Activated T-helper 9 cell treated with anti-CD3 and anti-CD28 coated beads, Interleukin-2, amount 50 U/mL, for 16 hours (primary cell): ENCODE data around the gene VPS37B.
"Not testable (repeated sequence)": the region's sequence is repeated elsewhere in the genome, so short reads cannot be mapped to it uniquely, and the experiment has no call there.

Source experiments
- DNase-seq: peaks from one replicate; pipeline ENCODE4 v3.0.0-alpha.2; 2020; ENCODE audit warnings: low read depth

Gene VPS37B

DNA sequence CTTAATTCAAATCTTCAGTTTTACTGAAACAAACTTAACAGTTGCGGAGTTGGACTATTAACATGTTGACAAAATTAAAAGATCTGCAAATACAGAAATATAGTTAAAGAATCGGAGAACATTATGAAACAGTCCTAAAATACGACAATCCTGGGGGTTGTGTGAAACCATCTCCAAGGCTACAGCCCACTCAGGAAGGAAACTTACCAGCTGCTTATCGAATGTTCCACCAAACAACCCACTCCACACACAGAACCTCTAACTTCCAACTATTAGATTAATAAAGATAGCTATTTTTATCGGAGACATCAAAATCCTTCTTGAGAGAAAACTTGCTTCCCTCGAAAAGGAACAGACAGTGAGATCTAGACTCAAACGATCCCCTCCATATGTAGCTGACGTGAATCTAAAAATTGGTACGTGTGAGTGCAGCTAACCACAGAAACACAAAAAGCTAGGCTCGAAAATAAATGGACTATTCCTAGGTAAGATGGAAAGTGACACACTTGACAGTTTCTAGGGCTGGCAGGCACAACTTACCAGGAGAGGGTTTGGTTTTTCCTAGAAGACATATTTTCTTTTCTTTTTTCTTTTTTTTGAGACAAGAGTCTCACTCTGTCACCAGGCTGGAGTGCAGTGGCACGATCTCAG is 12.9 kb downstream of the VPS37B start:
- DNase-seq = no peak

DNA sequence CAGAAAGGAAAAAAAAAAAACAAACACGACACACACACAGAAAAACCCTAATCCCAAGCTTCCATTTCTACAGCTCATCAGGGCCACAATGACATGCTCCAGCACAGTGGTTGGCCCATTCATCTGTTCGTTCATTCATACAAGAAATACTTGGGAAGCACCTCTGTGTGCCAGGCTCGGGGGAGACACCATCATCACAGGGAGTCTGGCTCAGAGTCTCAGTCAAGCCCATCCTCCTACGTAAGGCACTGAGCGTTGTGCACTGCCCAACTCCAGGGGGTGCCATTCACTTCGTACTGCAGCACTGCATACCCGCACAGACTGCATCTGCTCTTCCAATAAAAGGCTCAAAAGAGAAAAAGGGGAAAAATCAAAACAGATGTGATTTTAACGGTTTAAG is 15.3 kb downstream of the VPS37B start:
- no peak for DNase-seq

DNA sequence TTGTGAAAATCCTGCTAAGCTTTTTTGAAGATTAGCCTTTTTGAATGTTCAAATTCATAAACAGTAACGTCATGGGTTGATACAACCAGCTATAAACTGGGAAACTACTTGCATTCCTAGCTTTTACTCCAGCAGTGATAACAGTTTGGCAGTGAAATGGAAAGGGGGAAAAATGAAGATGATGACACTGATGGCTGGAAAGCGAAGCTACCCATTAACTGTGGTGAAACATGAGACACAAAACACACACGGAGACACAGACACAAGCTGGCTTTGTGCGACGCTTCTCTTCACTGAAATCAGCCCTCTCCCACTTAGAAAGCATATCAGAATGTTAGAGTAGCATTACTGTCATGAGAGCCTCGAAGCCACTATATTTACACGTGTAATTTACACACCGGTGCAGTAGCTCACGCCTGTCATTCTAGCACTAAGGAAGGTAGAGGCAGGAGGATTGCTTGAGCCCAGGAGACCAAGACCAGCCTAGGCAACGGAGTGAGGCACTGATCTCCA is 15.7 kb downstream of the VPS37B start:
- DNase-seq = no peak

DNA sequence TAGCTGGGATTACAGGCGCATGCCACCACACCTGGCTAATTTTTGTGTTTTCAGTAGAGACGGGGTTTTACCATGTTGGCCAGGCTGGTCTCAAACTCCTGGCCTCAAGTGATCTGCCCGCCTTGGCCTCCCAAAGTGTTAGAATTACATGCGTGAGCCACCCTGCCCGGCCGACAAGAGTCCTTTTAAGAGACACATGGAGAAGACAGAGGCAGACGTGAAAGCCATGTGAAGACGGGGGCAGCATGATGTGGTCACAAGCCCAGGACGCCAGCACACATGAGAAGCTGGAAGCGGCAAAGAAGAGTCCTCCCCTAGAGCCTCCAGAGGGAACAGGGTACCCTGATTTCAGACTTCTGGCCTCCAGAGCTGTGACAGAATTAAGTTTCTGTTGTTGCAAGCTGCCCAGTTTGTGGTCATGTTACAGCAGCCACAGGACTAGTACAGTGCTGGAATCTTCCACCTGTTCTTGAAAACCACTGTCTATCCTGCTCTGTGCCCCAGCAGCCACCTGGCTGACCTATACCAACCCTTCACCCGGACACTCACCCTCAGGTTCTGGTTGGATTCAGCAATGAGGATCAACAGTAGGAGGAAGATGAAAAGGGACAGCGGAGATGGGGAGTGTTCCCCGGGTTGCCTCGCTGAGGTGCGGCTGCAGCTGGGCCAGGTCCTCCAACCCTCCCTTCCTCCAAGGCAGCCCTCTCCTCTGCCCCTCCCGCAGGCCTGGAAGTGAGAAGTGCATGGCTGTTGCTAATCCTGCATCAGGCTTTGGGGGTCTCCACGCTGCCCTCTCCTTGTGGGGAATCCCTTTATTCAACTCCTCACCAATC is 16.9 kb downstream of the VPS37B start:
- DNase-seq = no peak

DNA sequence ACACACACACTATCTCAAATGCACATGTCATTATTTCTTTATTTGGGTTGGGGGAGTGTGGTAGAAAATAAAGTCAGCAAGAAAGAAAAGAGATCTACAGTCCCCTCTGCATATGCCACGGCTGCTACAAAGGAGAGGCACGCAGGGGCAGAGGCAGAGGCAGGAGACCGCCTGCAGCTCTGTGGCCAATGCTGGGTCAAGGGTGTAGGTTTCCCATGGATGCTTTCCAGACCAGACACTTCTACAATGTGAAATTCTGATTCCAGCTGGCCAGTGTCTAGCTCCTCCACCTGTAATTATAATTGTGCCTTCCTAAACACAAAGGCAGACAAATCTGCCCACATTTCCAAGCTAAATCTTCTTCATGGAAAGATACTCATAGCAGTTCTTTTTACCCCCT is 19.2 kb downstream of the VPS37B start:
- no peak for DNase-seq

DNA sequence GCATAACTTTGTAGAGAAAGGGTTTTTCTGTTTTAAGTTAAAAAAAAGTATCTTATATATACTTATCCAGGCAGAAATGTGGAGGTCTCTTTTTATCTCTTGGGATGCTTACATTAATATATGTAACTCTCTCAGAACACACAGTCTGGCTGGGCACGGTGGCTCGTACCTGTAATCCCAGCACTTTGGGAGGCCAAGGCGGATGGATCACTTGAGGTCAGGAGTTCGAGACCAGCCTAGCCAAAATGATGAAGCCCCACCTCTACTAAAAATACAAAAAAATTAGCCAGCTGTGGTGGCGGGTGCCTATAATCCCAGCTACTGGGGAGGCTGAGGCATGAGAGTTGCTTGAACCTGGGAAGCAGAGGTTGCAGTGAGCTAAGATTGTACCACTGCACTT is 19.6 kb downstream of the VPS37B start:
- DNase-seq = not testable (repeated sequence)

DNA sequence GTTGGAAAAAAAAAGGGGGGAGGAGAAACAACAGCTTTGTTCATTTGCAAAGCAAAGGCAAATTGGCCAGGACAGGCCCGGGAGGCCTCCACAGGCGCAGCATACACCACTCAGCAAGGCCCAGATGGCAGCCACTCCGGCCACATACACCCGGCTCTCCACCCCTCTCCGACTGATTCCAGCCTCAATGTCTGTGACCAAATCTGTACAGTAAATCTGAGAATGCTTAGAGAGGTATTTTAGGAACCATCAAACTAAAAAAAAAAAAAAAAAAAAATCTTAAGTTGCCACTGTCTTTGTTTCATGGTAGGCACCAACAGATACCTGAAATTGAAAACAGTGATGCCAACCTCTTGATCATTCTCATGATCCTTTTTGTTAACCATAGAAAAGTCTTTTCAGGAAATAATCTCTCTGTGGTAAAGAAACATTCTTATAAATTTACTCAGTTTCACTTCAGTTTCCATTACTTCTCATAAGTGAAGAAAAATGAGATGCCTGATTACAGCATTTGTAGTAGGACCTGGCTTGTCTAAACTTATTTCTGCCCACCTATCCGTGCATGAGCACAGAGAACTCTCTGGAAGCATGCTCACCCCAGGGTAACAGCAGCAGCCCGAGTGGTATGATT is 20.2 kb downstream of the VPS37B start:
- no peak for DNase-seq

DNA sequence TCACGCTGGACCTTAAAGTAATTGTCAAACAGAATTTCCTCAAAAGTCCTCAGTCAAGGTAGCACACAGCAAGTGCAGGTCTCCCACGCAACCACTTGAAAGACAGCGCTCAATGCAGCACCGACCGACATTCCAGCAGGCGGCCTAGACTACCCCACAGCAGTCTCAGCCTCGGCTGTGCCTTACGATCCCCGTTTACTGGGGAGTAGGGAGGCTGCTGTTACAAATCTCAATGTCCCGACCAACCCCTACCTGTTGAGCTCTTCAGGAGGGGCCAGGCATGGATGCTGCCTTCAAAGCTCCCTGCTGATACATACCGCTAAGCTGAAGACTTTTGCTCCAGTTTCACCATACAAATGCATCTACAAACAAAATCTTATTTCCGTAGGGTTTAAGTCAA is 21.8 kb downstream of the VPS37B start:
- no peak for DNase-seq

DNA sequence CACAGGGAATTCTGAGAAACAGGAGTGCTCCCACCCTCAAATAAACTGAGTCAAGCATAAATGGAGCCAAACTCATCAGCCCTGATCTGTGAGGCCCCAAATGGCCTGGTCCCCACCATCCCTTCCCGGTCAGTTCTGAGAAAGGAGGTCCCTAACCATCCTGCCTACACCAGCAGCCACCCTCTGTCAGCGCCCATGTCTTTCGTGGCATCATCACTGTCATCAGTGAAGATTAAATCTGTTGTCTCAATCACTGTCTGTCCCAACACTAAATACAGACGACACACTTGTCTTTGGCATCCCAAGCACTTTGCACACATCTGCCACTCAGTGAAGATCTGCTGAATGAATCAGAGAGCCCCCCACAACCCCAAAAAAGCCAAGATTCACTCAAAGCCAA is 22.4 kb downstream of the VPS37B start:
- no peak for DNase-seq

DNA sequence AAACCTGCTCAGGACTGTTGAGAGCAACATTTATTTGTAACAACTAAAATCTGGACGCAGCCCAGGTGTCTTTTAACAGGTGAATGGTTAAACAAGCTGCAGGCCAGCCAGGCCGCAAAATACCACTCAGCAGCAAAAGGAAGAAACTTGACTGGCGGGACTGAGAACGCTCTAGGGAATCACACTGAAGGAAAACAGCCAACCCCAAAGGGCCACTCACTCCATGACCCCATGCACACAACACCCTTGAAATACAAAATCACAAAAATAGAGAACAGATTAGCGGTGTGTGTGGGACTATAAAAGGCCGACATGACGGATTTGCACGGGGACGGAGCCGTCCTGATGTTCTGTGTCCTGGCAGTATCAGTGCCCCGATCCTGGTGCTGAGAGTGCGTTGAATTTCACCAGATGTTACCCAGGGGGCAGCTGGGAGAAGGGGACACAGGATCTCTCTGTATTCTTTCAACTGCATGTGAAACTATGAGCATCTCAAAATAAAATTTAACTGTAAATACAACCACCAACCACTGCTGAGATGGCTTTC is 23.0 kb downstream of the VPS37B start:
- no peak for DNase-seq

DNA sequence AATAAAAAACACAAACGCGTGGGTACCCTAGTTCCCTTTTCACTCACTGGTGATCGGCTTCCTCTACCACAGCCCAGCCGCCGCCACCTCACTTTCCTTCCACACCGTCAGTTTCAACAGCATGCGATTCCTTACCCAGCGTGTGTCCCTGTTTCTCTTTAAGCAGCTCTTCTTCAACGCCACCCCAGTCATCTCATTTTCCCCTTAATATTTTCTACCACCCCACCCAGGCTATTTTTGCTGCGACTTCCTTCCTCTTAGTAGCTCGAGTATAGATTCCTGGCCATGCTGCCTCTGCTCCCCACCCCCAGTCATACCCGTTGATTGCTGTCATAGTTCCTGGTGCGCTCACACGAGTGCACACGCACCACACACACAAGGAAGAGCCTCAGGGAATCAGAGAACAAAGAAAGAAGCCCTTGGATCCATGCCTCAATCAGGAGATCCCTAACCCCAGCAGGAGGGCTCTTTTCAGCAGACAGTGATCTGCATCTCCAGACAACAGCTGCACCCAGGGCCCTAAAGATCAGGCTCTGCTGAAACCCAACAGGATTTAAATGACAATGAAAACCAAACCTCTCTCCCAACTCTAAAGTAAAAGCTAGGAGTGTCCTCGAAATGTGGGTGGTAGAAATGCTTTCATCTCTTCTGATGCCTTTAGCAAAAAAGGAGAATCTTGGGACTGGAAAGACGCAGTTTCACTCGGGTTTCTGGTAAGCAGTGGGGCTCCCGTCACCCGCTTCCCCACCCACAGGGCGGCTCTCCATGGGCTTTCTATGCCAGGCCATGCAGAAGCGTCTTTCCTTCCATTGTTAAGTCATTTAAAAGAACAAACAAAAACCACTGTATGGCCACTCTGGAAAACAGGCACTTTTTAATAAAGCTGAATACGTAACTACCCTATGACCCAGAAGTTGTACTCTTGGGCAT is 23.8 kb downstream of the VPS37B start:
- DNase-seq = peak; percentile 43

DNA sequence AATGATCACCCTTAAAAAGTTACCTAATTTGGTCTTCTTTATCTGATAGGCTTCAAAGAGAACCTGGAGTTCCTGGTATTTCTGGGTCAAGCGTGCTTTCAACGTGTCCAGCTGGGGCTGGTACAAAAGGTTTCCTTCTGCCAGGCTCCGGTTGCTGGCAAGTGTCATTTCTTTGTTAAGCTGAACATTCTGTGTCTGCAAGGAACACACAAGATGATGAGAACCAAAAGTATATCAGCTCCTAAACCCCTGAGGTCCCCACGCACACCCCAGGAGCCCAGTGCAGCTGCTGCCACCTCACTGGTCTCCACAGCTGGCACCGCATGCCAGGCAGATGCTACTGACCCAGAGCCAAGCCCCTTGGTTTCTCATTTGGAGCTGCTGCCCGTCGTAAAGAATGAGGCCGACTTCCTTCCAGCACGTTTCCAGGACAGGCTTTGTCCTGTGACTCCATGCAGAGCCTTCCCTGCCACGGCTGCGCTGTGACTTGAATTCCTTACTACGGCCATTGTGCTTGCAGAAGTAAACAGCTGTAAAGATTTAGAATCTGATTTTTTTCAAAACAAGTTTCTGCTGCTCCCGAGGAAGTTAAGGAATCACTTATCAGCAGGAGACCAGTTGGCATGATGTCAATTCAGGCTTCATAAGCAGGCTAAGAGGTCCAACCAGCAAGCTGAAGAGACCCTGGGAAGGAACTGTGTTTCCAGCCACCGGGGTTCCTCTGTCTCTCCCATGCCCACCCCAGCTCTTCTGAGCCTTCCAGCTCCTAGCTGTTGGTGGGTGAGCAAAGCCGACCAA is 24.9 kb downstream of the VPS37B start:
- no peak for DNase-seq

DNA sequence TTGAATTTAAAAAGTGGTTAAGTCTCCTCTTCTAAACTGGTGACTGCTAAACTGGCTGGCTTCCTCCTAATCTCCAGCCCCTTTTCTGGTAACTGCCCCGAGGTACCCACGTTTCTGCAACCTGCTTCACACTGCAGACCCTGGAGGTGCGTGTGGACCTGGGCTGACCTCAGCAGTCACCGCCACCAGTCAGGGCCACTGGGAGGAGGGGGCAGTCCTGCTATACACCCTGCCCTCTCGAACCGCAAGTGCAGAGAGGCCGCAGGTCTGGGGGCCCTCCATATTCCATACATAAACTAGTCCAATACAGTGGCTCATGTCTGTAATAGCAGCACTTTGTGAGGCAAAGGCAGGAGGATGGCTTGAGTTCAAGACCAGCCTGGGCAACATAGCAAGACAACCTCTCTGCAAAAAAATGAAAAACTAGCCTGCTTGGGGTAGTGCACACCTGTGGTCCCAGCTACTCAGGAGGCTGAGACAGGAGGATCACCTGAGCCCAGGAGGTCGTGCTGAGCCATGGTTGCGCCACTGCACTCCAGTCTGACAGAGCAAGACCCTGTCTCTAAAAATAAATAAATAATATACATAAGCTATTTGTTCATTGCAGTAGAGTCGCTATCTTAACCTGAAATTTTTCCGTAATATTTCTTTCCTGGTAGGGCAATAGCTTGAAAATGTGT is 25.6 kb downstream of the VPS37B start:
- DNase-seq = no peak

DNA sequence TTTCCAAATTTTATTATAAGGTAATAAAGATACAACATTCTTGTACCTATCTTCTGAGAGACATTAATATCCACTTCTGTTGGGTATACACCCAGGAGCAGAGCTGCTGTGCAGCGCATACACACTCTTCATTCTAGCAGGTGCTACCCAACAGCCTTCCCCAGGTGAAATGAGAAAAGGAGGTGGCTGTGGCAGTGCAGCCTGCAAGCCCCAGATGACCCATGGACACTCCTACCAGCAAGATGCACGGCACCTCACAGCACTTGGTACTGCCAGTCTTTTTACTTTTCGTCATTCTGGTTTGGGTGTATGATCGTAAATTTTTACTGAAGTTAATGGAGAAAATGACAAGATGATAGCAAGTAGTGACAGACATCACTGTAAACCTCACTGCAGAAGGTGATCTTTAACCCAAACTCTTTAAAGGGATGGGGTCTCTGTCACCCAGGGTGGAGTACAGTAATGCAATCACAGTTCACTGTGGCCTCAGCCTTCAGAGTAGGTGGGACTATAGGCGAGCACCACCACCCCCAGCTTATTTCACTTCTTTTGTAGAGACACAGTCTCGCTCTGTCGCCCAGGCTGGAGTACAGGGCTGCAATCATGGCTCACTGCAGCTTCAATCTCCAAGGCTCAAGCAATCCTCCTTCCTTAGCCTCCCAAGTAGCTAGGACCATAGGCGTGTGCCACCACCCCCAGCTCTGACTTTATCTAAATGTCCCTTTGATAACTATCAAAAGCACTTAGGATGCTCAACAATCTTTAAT is 26.5 kb downstream of the VPS37B start:
- no peak for DNase-seq

DNA sequence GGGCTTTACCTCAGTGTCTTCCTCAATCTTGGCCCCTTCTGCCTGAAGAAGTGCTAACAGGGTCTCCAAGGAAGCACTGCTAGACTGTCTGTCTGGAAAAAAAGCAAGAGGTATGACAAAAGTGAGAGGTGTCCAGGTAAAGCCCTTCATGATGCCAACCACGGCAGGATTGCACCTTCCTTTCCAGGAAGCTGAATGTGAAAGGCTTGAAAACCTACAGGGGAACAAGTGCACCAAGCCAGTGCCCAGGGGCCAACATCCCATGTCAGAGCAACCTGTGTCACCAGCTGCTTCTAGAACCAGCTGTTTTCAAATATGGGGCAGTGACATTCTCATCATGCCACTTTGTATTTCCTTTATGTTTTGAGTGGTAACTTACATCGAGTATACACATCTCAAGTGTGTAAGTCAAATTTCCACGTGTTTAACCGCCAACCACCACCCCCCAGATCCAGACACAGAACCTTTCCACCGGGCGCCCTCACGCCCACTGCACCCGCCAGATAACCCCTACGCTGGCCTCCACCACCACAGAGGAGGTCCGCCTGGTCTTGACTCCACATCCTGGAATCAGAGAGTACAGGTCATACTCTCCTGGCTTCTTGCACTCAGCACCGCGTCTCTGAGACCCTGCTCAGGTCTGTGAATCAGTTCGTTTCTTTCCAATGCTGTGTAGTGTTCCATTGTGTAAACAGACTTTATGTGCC is 27.3 kb downstream of the VPS37B start:
- no peak for DNase-seq

DNA sequence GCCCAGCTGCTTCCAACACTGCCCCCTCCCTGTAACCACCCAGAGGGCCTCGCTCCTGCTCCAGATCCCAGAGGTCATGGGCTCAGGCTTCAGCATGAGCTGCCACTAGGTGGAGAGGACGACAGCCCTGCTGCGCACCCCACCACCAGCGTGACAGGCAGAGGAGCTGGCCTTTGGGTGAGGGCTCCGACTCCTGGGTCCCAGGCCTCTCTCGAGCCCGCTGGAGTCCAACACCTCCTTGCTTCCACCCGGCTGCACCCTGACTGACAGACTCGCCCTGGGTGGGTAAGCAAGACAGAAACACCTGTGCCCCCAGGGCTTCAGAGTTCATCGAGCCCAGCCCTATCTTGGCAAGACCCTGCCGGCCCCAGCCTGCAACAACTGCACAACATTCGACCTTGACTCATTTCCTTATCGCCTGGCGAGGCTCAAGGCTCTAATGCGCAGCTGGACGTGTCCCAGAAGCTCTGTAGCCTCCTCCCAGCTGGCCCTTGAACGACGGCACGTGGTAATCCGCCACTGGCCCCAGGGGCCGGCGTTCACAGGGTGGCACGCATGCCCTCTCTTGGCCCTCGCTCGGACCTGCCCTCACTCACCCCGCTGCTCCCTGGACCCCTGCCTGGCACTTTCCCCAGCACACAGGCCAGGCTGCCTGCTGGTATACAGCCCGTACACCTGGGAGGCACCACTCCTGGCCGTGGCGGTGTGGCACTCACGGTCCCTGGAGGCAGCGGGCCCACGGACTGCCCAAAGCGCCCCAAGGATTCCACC is 28.0 kb downstream of the VPS37B start:
- DNase-seq = no peak

DNA sequence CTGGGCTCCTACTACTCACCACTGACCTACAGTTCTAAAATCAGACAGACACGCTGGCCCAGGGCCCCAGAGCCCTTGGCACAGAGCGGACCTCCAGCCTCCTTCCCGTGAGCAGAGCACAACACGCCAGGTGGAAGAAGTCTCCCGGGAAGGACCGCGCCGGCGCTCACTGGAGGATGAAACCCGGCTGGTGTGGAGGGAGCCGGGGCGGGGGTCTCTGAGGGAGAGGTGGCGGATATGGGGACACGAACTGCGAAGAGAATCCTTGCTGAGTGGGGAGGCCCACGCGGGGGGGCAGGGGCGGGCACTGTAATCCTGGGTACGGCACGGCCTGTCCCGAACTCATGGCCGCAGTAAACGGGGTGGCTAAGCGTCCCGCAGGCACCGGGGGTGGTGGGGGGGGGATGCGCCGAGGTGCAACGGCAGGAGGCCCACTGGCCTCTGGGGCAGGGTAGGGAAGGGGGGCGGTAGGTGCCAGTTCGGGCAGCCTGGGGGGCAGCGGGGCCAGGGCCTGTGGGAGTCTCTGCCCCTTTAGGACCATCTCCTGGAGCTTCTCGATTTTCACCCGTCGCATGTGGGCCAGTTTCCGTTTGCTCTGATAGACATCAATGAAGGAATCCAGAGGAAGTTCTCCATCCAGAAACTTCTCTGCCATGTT is 28.8 kb downstream of the VPS37B start:
- no peak for DNase-seq
